Measurements from ENCODE around the gene RNF207. TPM values are rescaled to one million over a fixed set of nuclear protein-coding genes. Genes with fewer than 3 reads are reported as not detected.
A peak's percentile ranks its signal among the peaks of the same experiment; 100 is the strongest.

Gene RNF207
- total and polyA plus RNA-seq, 2 of the 13 experiments (the other 11 are each of a cell fraction or from before 2014, with no cell fraction given), result 9.8 to 15.9 TPM

GRCh38 chr1:6245086-6245868 is 39.4 kb downstream of the RNF207 start (continued):
- TF ChIP-seq ZNF251 (CRISPR knock-in tag; IDR thresholded peaks at IDR 0.05) (peak; percentile 98), ZBTB39 (CRISPR knock-in tag; IDR thresholded peaks at IDR 0.05) (peak; percentile 83), NR1H2 (CRISPR knock-in tag; IDR thresholded peaks at IDR 0.05; ENCODE audit: borderline replicate concordance, low read depth) (peak; percentile 90), THAP8 (CRISPR knock-in tag; IDR thresholded peaks at IDR 0.05; ENCODE audit: borderline replicate concordance) (peak; percentile 93; the same call in 1 of the 2 replicates), CHD2 (IDR thresholded peaks at IDR 0.05; ENCODE audit: low read depth, low read length) (no peak), TBX3 (IDR thresholded peaks at IDR 0.05; ENCODE audit: borderline replicate concordance) (no peak), GATA4 (IDR thresholded peaks at IDR 0.05; ENCODE audit: borderline replicate concordance, low read depth) (no peak), PHF21A (CRISPR knock-in tag; IDR thresholded peaks at IDR 0.05) (peak; percentile 42; the same call in 1 of the 2 replicates), BCL3 (CRISPR knock-in tag; IDR thresholded peaks at IDR 0.05) (peak; percentile 99), ZBTB26 (CRISPR knock-in tag; IDR thresholded peaks at IDR 0.05; ENCODE audit: borderline replicate concordance) (peak; percentile 97), CBFB (CRISPR knock-in tag; IDR thresholded peaks at IDR 0.05) (peak; percentile 93; the same call in 1 of the 2 replicates), ZNF83 (CRISPR knock-in tag; IDR thresholded peaks at IDR 0.05; ENCODE audit: borderline replicate concordance) (peak; percentile 99), ZEB1 (IDR thresholded peaks at IDR 0.05; ENCODE audit: insufficient replicate concordance, low read depth) (no peak), ZNF235 (CRISPR knock-in tag; IDR thresholded peaks at IDR 0.05; ENCODE audit: borderline replicate concordance) (peak; percentile 99), ELF3 (CRISPR knock-in tag; IDR thresholded peaks at IDR 0.05) (peak; percentile 94), ZNF678 (CRISPR knock-in tag; IDR thresholded peaks at IDR 0.05) (peak; percentile 98), MAFF (IDR thresholded peaks at IDR 0.05; ENCODE audit: low read depth, low read length) (no peak), ZNF10 (CRISPR knock-in tag; IDR thresholded peaks at IDR 0.05; ENCODE audit: borderline replicate concordance, low read depth) (no peak)
- TF ChIP-seq, protein P1, sequence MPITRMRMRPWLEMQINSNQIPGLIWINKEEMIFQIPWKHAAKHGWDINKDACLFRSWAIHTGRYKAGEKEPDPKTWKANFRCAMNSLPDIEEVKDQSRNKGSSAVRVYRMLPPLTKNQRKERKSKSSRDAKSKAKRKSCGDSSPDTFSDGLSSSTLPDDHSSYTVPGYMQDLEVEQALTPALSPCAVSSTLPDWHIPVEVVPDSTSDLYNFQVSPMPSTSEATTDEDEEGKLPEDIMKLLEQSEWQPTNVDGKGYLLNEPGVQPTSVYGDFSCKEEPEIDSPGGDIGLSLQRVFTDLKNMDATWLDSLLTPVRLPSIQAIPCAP (CRISPR knock-in tag; IDR thresholded peaks at IDR 0.05; ENCODE audit: low read depth), result peak; percentile 91; the same call in 1 of the 2 replicates
- TF ChIP-seq, protein P2, sequence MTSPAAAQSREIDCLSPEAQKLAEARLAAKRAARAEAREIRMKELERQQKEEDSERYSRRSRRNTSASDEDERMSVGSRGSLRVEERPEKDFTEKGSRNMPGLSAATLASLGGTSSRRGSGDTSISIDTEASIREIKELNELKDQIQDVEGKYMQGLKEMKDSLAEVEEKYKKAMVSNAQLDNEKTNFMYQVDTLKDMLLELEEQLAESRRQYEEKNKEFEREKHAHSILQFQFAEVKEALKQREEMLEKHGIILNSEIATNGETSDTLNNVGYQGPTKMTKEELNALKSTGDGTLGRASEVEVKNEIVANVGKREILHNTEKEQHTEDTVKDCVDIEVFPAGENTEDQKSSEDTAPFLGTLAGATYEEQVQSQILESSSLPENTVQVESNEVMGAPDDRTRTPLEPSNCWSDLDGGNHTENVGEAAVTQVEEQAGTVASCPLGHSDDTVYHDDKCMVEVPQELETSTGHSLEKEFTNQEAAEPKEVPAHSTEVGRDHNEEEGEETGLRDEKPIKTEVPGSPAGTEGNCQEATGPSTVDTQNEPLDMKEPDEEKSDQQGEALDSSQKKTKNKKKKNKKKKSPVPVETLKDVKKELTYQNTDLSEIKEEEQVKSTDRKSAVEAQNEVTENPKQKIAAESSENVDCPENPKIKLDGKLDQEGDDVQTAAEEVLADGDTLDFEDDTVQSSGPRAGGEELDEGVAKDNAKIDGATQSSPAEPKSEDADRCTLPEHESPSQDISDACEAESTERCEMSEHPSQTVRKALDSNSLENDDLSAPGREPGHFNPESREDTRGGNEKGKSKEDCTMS (CRISPR knock-in tag; conservative IDR thresholded peaks at IDR 0.05), result peak; percentile 96
